SKM-1 treated with dmso at 0.1 percent for 144 hours (cell line): ENCODE measurements around the gene STARD8.
"Not testable (repeated sequence)": the region's sequence is repeated elsewhere in the genome, so short reads cannot be mapped to it uniquely, and the experiment has no call there.

Experiments
- DNase-seq: peaks from one replicate; lab custom pipeline; 2025; ENCODE audit not compliant: unreplicated experiment; lab: John Stamatoyannopoulos, UW

The STARD8 gene

GRCh38 chrX:68717663-68718442 is 70.4 kb downstream of the STARD8 start:
- no peak for DNase-seq

- no peak for DNase-seq
These were observed 71.0 kb downstream of the STARD8 start for GRCh38 chrX:68718443-68718820.

GRCh38 chrX:68719181-68719903 is 71.9 kb downstream of the STARD8 start:
- DNase-seq, result no peak

GRCh38 chrX:68719904-68720614 is 72.6 kb downstream of the STARD8 start:
- no peak for DNase-seq

GRCh38 chrX:68720851-68721250 is 73.4 kb downstream of the STARD8 start:
- DNase-seq, result no peak

- no peak for DNase-seq
These were observed 74.1 kb downstream of the STARD8 start for GRCh38 chrX:68721546-68721945.

GRCh38 chrX:68721991-68722860 is 74.8 kb downstream of the STARD8 start:
- no peak for DNase-seq

- no peak for DNase-seq
These were observed 76.2 kb downstream of the STARD8 start for GRCh38 chrX:68723491-68724155.

GRCh38 chrX:68724531-68725020 is 77.1 kb downstream of the STARD8 start:
- DNase-seq, result no peak

GRCh38 chrX:68725756-68726365 is 78.4 kb downstream of the STARD8 start:
- DNase-seq, result no peak

GRCh38 chrX:68726366-68726765 is 78.9 kb downstream of the STARD8 start:
- DNase-seq, result no peak

- DNase-seq, result no peak
These were observed 80.2 kb downstream of the STARD8 start for GRCh38 chrX:68727696-68728095.

- no peak for DNase-seq
These were observed 80.7 kb downstream of the STARD8 start for GRCh38 chrX:68728186-68728585.

GRCh38 chrX:68731254-68731653 is 83.8 kb downstream of the STARD8 start:
- DNase-seq, result no peak

GRCh38 chrX:68732906-68733493 is 85.5 kb downstream of the STARD8 start:
- DNase-seq, result peak; percentile 19

- no peak for DNase-seq
These were observed 87.8 kb downstream of the STARD8 start for GRCh38 chrX:68735266-68735665.

- not testable (repeated sequence) for DNase-seq
These were observed 94.4 kb downstream of the STARD8 start for GRCh38 chrX:68741864-68742263.

GRCh38 chrX:68743754-68744153 is 96.3 kb downstream of the STARD8 start:
- DNase-seq, result no peak

GRCh38 chrX:68746988-68747387 is 99.5 kb downstream of the STARD8 start:
- DNase-seq, result no peak
